Stomach (tissue), 19 donors: ENCODE results near the gene MYH6. TPM values are rescaled to one million over a fixed set of nuclear protein-coding genes. Genes with fewer than 3 reads are reported as not detected.
"Not testable (repeated sequence)": the region's sequence is repeated elsewhere in the genome, so short reads cannot be mapped to it uniquely, and the experiment has no call there.

ENCODE experiments used
- DNase-seq, 2 donors: peaks; one replicate each; pipeline versions ENCODE4 v3.0.0 to v3.0.0-alpha.2; 2013 to 2019
- H3K27ac ChIP-seq, 5 donors: fragments of 200-600 bp in 4 of 5; sonication (generic) in 4 of 5; one replicate each; pipeline ENCODE4 v1.5.1; 2013 to 2019; ENCODE audit warnings: mild to moderate bottlenecking in 1 of 5, moderate library complexity in 1 of 5
- H3K27me3 ChIP-seq, 3 donors: fragments of 200-600 bp; sonication (generic); one replicate each; pipeline ENCODE4 v1.5.1; 2017 to 2019; ENCODE audit warnings: mixed run types in 1 of 3
- H3K36me3 ChIP-seq, 4 donors: fragments of 200-600 bp; sonication (generic); 1 replicate in 3 of 4; 2 replicates in 1 of 4; pipeline ENCODE4 v1.5.1; 2016 to 2019
- H3K4me1 ChIP-seq, 4 donors: fragments of 200-600 bp; sonication (generic); one replicate each; pipeline ENCODE4 v1.5.1; 2016 to 2019
- H3K4me3 ChIP-seq, 4 donors: fragments of 200-600 bp; sonication (generic) in 3 of 4; one replicate each; pipeline ENCODE4 v1.5.1; 2016 to 2019; ENCODE audit warnings: mild to moderate bottlenecking in 1 of 4
- H3K9me3 ChIP-seq, 4 donors: fragments of 200-600 bp; sonication (generic); one replicate each; pipeline ENCODE4 v1.5.1; 2016 to 2019
- EP300 ChIP-seq: sonication (generic); formaldehyde crosslinking; IDR thresholded peaks from one replicate; pipeline ENCODE4 v1.6.1; 2017; ENCODE audit warnings: antibody characterized with exemption
- POLR2A ChIP-seq, 4 donors: fragments of 450-650 bp; IDR thresholded peaks; one replicate each; pipeline ENCODE4 v1.6.1; 2016; ENCODE audit warnings: antibody characterized with exemption in 4 of 4, control low read depth in 2 of 4, mild to moderate bottlenecking in 1 of 4, moderate library complexity in 1 of 4
- POLR2AphosphoS5 ChIP-seq, 3 donors: sonication (generic); formaldehyde crosslinking; IDR thresholded peaks; one replicate each; pipeline ENCODE4 v1.6.1; 2016; ENCODE audit warnings: antibody characterized with exemption in 3 of 3
- WGBS, 5 donors: extraction: QIAGEN DNeasy Blood & Tissue Kit in 3 of 5; methylation state at CpG; one replicate each; pipeline versions ENCODE4 v1.1.5 to v1.1.7; 2013 to 2018; 5-methylcytosine and 5-hydroxymethylcytosine counted together
- intact Hi-C: fragments of 100-400 bp; cut with DNase I; formaldehyde crosslinking; loops from one replicate; pipeline ENCODE4 v1.15.1; 2023; ENCODE audit warnings: low total_unique reads
- long read RNA-seq, 10 donors: transcript quantifications; one replicate each; lab custom pipeline, GENCODE V29; 2026
- polyA plus RNA-seq, 3 donors: library from polyadenylated mRNA; stranded (reverse); fragments of 200-250 nt; gene quantifications; one replicate each; pipeline ENCODE4 v1.2.3, GENCODE V29; 2013
- total RNA-seq, 5 donors: library from RNA; depleted of rRNA; stranded (reverse); fragments of >200 nt; gene quantifications; one replicate each; pipeline versions ENCODE4 v1.1.0 to v1.2.3, GENCODE V29; 2014 to 2016
- TF ChIP-seq, protein P1 (sequence below), 7 experiments: fragments of 450-650 bp in 4 of 7; fragments of 200-600 bp in 3 of 7; sonication (generic) in 3 of 7; IDR thresholded peaks; one replicate each; pipeline ENCODE4 v1.5.1; 2016 to 2019; ENCODE audit warnings: antibody characterized with exemption in 7 of 7, control low read depth in 2 of 7, mild to moderate bottlenecking in 1 of 7
- donor health status: healthy with polysubstance abuse.
- donor health status: Bipolar disorder and iron deficiency.
- donor health status: healthy.

Gene MYH6
- total RNA-seq: under 1 TPM in 1 of 5 donors, not detected in 4; 0.37 TPM
- polyA plus RNA-seq: 1 to 10 TPM in 2 of 3 donors, under 1 TPM in 1; 0.50 to 3.2 (median 1.4) TPM
- long read RNA-seq, donor 1: 0 reads
- long read RNA-seq, donor 2: 0 reads
- long read RNA-seq, donor 3: 0 reads
- long read RNA-seq, donor 4: 0 reads
- long read RNA-seq, donor 5: 0 reads
- long read RNA-seq, donor 6: 0 reads
- long read RNA-seq, donor 7: 0 reads
- long read RNA-seq, donor 8: 0 reads
- long read RNA-seq, donor 9: 0 reads
- long read RNA-seq, donor 10: 0 reads

DNA sequence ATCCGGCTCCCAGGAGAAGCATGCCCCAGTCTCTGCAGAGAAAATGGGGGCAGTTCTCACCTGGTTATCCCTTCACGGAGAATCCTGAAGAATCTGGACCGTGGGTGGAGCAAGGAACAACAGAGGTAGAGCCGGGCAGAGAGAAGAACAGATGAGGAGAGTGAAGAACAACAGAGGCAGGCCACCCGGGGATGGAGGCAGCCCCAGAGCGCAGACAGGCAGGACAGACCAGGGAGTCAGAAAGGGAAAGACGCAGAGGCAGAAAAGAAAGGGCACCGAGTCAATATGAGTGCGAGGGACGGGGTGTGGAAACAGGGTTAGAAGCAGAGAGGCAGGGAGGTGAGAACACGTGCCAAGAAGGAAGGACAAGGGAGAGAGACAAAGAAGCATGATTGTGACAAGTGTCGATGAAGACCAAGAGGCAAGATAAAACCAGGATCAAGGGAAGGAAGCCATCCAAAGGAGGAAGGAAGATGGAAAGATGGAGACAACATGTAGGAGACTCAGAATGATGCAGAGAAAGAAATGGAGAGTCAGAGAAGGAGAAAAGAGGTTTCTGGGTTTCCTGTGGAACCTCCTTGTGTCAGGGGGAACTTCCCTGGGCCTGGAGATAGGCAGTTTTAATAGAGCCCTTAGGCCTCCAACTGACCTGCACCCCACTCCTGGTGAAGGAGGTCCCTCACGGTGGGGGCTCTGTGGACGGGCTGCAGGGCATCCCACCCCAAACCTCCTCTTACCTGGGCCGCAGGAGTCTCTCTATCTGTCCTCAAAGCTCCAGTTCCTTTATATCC, at the start of gene MYH6:
TSS of gene MYH6 (minus strand) at position 758 of the 791 bp plus-strand sequence. CDS start 1,050 bp downstream, outside the sequence.
- Histone ChIP-seq H3K4me3 (no peak within 1 kb of the TSS), H3K27me3 (peaks cover 0 to 51% (median 10%) of the 10 kb centered on the region in 3 donors), H3K4me1 (no peaks in the 10 kb centered on the region), H3K27ac (no peak within 1 kb of the TSS), H3K9me3 (no peaks in the 10 kb centered on the region), H3K36me3 (no peaks in the 10 kb centered on the region)
- TF ChIP-seq POLR2A (IDR thresholded peaks at IDR 0.05): no peak
- TF ChIP-seq EP300: no peak
- TF ChIP-seq, protein P1, sequence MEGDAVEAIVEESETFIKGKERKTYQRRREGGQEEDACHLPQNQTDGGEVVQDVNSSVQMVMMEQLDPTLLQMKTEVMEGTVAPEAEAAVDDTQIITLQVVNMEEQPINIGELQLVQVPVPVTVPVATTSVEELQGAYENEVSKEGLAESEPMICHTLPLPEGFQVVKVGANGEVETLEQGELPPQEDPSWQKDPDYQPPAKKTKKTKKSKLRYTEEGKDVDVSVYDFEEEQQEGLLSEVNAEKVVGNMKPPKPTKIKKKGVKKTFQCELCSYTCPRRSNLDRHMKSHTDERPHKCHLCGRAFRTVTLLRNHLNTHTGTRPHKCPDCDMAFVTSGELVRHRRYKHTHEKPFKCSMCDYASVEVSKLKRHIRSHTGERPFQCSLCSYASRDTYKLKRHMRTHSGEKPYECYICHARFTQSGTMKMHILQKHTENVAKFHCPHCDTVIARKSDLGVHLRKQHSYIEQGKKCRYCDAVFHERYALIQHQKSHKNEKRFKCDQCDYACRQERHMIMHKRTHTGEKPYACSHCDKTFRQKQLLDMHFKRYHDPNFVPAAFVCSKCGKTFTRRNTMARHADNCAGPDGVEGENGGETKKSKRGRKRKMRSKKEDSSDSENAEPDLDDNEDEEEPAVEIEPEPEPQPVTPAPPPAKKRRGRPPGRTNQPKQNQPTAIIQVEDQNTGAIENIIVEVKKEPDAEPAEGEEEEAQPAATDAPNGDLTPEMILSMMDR (IDR thresholded peaks at IDR 0.05): no peak
- no peak for TF ChIP-seq POLR2AphosphoS5 (IDR thresholded peaks at IDR 0.05)
- 70 to 80% (median 74%) methylated on average over 15 of the region's 15 CpGs for WGBS, 5 donors
- intact Hi-C loops: no loop called here
- no peak for DNase-seq

DNA sequence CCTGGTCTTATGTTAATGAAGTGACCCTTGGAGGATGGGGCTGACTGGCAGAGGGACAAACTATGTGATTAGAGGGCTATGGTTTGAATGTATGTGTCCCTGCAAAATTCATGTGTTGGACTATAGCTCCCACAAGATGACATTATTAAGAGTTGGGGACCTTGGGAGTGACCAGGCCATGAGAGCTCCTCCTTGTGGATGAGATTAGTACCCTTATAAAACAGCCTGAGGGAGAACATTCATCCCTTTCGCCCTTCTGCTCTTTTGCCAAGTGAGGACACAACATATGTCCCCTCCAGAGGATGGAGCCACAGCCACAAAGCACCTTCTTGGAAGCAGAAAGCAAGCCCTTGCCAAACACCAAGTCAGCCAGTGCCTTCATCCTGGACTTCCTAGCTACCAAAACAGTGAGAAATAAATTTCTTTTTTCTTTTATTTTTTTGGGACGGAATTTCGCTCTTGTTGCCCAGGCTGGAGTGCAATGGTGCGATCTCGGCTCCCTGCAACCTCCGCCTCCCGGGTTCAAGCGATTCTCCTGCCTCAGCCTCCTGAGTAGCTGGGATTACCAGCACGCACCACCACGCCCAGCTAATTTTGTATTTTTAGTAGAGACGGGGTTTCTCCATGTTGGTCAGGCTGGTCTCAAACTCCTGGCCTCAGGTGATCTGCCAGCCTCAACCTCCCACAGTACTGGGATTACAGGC, 49.0 kb upstream of the MYH6 start:
- peaks cover 0 to 21% (median 0%) of the 10 kb centered on the region in 3 donors for H3K27me3 ChIP-seq
- H3K9me3 ChIP-seq, DNase-seq, H3K4me3 ChIP-seq, intact Hi-C loops, H3K36me3 ChIP-seq, H3K27ac ChIP-seq, H3K4me1 ChIP-seq: not testable (repeated sequence)
- WGBS, 5 donors: 89 to 94% (median 91%) methylated on average over 11 of the region's 11 CpGs

DNA sequence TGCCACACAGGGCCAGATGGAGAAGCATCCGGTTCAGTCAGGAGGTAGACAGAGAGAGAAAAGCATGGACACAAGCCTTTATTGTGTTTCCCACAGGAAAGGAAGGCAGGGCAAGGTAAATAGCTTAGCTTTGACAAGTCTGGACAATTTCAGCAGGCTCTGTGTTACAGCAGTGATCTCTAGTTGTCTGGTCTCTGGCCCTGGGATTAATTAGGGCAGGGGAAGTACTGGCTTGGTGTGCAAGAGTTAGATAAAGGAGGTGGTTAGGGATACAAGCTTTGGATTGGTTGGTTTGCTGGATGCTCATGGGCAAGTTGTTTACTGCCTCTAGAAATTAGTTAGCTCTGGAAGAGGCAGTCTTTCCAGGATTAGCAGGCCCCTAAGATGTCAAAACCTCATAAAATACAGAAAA, 46.4 kb upstream of the MYH6 start:
- intact Hi-C loops: no loop called here
- H3K4me3 ChIP-seq: no peak overlapping the region
- no peaks in the 10 kb centered on the region for H3K4me1 ChIP-seq
- TF ChIP-seq POLR2AphosphoS5 (IDR thresholded peaks at IDR 0.05): no peak
- TF ChIP-seq EP300: no peak
- TF ChIP-seq, protein P1 (IDR thresholded peaks at IDR 0.05): no peak
- TF ChIP-seq POLR2A (IDR thresholded peaks at IDR 0.05): no peak
- peaks cover 0 to 4% (median 0%) of the 10 kb centered on the region in 4 donors for H3K9me3 ChIP-seq
- H3K36me3 ChIP-seq: no peaks in the 10 kb centered on the region
- H3K27me3 ChIP-seq: peaks cover 0 to 21% (median 0%) of the 10 kb centered on the region in 3 donors
- 34 to 50% (median 44%) methylated on average over 1 of the region's 1 CpG for WGBS, 5 donors
- peak in 1 of 2 donors; percentile 20 for DNase-seq
- H3K27ac ChIP-seq: no peak overlapping the region

DNA sequence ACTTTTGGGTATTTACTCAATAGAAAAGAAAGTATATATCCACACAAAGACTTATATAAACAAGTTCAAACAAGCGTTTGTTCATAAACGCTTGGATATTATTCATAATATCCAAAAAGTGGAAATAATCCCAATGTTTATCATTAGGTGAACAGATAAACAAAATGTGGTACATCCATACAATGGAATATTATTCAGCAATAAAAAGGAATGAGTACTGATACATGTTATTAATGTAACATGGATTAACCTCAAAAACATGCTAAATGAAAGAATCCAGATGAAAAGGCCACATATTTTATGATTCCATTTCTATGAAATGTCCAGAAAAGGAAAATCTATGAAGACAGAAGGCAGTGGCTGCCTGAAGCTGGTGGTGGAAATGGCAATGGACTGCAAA, 44.2 kb upstream of the MYH6 start:
- intact Hi-C loops: no loop called here
- 77 to 88% (median 87%) methylated on average over 2 of the region's 2 CpGs for WGBS, 5 donors
- H3K36me3 ChIP-seq: no peaks in the 10 kb centered on the region
- TF ChIP-seq, protein P1 (IDR thresholded peaks at IDR 0.05): no peak
- no peak for TF ChIP-seq POLR2AphosphoS5 (IDR thresholded peaks at IDR 0.05)
- H3K4me3 ChIP-seq: no peak overlapping the region
- peaks cover 0 to 15% (median 0%) of the 10 kb centered on the region in 3 donors for H3K27me3 ChIP-seq
- H3K27ac ChIP-seq: no peak overlapping the region
- DNase-seq: no peak
- H3K4me1 ChIP-seq: peaks cover 0 to 4% (median 0%) of the 10 kb centered on the region in 4 donors
- peaks cover 0 to 4% (median 0%) of the 10 kb centered on the region in 4 donors for H3K9me3 ChIP-seq
